Panc1 (cell line): ENCODE results near the gene HOMER1.

Experiments
- POLR2AphosphoS5 ChIP-seq: IDR thresholded peaks from 2 replicates; pipeline ENCODE4 v1.6.1; 2012; ENCODE audit warnings: mild to moderate bottlenecking, low read depth, low read length, moderate library complexity
- SIN3A ChIP-seq: IDR thresholded peaks from 2 replicates; pipeline ENCODE4 v1.6.1; 2012; ENCODE audit warnings: low read depth, mild to moderate bottlenecking, low read length, moderate library complexity, borderline replicate concordance; ENCODE audit not compliant: insufficient read depth
- TF ChIP-seq, protein P1 (sequence below): fragments of 450-650 bp; IDR thresholded peaks from 2 replicates; pipeline ENCODE4 v1.5.1; 2017; ENCODE audit warnings: mild to moderate bottlenecking
- TF ChIP-seq, protein P2 (sequence below), 2 experiments: IDR thresholded peaks; 2 replicates each; pipeline ENCODE4 v1.6.1; 2011 to 2012; ENCODE audit warnings: low read depth in 2 of 2, control low read depth in 1 of 2, low read length in 1 of 2, mild to moderate bottlenecking in 1 of 2, moderate library complexity in 1 of 2; ENCODE audit not compliant: insufficient read depth in 1 of 2

DNA sequence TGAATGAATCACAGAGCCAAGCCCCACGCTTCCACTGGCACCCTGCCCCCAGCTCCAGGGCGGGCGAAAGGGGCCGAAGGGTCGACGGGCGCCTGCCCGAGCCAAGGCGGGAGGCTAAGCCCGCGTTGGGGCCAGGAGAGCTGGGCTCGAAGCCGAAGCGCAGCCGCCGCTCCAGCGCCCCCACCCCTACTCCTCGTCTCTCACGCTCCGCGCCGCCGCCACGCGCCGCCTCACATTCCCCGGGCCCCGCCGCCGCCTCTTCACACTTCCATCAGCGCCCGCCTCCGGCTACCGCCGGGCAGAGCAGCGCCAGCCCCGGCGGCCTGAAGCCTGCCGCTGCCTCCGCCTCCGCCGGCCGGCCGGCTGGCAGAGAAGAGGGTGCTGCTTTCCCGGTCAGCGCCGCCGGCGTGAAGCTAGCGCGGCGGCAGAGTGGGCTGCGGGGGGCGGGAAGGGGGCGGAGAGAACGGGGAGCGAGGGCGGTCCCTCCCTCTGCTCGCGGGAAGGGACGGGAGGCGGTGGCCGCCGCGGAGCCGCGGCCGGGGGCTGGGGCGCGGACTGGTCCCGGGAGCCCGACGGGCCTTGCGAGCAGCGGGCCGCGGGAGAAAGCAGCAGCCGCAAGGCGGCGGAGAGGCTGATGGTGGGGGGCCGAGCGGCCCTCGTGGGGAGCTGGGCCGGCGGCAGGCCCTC lies at the start of gene HOMER1:
- TF ChIP-seq SIN3A (no peak), POLR2AphosphoS5 (peak; percentile 59; the same call in 1 of the 2 replicates)
- TF ChIP-seq, protein P1, sequence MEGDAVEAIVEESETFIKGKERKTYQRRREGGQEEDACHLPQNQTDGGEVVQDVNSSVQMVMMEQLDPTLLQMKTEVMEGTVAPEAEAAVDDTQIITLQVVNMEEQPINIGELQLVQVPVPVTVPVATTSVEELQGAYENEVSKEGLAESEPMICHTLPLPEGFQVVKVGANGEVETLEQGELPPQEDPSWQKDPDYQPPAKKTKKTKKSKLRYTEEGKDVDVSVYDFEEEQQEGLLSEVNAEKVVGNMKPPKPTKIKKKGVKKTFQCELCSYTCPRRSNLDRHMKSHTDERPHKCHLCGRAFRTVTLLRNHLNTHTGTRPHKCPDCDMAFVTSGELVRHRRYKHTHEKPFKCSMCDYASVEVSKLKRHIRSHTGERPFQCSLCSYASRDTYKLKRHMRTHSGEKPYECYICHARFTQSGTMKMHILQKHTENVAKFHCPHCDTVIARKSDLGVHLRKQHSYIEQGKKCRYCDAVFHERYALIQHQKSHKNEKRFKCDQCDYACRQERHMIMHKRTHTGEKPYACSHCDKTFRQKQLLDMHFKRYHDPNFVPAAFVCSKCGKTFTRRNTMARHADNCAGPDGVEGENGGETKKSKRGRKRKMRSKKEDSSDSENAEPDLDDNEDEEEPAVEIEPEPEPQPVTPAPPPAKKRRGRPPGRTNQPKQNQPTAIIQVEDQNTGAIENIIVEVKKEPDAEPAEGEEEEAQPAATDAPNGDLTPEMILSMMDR: peak; percentile 36; the same call in 1 of the 2 replicates
- TF ChIP-seq, protein P2, sequence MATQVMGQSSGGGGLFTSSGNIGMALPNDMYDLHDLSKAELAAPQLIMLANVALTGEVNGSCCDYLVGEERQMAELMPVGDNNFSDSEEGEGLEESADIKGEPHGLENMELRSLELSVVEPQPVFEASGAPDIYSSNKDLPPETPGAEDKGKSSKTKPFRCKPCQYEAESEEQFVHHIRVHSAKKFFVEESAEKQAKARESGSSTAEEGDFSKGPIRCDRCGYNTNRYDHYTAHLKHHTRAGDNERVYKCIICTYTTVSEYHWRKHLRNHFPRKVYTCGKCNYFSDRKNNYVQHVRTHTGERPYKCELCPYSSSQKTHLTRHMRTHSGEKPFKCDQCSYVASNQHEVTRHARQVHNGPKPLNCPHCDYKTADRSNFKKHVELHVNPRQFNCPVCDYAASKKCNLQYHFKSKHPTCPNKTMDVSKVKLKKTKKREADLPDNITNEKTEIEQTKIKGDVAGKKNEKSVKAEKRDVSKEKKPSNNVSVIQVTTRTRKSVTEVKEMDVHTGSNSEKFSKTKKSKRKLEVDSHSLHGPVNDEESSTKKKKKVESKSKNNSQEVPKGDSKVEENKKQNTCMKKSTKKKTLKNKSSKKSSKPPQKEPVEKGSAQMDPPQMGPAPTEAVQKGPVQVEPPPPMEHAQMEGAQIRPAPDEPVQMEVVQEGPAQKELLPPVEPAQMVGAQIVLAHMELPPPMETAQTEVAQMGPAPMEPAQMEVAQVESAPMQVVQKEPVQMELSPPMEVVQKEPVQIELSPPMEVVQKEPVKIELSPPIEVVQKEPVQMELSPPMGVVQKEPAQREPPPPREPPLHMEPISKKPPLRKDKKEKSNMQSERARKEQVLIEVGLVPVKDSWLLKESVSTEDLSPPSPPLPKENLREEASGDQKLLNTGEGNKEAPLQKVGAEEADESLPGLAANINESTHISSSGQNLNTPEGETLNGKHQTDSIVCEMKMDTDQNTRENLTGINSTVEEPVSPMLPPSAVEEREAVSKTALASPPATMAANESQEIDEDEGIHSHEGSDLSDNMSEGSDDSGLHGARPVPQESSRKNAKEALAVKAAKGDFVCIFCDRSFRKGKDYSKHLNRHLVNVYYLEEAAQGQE (IDR thresholded peaks at IDR 0.05; ENCODE audit: insufficient read depth in 1 of 2, low read depth in 2 of 2, low read length in 1 of 2): no peak
